NCI-H1105 (cell line): ENCODE measurements around the gene MAP4.
"Not testable (repeated sequence)": the region's sequence is repeated elsewhere in the genome, so short reads cannot be mapped to it uniquely, and the experiment has no call there.

Experiments
- DNase-seq: peaks from one replicate; lab custom pipeline; 2025; lab: John Stamatoyannopoulos, UW

Gene MAP4, protein sequence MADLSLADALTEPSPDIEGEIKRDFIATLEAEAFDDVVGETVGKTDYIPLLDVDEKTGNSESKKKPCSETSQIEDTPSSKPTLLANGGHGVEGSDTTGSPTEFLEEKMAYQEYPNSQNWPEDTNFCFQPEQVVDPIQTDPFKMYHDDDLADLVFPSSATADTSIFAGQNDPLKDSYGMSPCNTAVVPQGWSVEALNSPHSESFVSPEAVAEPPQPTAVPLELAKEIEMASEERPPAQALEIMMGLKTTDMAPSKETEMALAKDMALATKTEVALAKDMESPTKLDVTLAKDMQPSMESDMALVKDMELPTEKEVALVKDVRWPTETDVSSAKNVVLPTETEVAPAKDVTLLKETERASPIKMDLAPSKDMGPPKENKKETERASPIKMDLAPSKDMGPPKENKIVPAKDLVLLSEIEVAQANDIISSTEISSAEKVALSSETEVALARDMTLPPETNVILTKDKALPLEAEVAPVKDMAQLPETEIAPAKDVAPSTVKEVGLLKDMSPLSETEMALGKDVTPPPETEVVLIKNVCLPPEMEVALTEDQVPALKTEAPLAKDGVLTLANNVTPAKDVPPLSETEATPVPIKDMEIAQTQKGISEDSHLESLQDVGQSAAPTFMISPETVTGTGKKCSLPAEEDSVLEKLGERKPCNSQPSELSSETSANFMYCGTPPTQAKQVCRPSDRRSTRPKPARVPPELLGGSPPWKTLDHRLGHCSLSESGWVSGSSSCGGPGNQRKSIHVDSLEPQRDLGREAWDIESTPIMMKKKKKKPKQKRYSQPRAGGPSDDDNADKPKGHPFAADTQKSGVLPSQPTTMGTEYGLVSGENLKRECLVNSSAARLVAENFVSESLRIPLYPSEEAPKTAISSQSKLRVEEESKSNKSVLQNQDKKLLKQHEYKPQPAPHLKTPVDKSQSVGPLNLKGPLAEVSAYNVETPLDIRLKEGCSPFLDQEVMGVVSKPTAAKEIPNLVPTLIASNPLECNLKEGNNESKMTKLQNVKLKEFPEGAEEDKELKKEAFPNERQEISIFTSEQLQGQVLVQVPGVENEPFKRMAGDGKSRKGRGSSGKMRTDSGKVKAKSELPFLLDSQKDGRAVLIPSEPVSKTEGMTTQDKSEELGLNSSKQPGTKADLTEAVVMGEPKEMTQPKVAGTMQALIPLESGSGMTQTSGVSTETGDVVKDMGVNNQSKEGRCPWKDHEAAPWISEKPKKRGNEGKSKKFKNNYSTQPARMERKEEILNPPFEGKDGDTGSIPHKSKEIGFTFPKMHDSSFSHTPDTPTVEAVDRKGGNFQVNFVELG (N-terminal part only)

DNA sequence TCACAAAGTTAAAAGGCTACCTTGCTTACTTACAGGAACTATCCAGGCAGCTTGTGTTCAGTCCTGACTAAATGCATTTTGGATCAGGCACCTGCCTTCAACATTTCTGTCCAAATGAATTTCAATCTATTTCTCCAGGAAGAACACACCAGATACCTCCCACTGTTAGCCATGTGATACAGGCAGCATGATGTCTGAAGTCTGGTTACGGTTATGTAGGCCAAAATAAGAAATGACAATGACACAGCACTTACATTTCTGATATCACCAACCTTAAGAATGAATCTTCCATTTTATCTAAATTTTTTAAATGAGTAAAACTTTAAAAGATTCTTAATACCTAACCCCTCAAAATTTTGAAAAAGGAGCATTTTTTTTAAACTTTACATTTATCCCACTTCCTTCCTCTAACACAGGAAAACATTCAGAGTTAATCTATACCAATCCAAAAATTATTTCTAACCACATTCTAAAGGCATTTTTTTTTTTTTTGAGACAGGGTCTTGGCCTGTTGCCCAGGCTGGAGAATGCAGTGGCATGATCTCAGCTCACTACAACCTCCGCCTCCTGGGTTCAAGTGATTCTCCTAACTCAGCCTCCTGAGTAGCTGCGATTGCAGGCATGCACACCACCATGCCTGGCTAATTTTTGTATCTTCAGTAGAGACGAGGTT is at the start of gene MAP4:
Gene MAP4, minus strand, starts transcription at position 116 of the 673 bp plus-strand sequence. CDS start 17,556 bp downstream, outside the sequence.
- DNase-seq, result no peak

DNA sequence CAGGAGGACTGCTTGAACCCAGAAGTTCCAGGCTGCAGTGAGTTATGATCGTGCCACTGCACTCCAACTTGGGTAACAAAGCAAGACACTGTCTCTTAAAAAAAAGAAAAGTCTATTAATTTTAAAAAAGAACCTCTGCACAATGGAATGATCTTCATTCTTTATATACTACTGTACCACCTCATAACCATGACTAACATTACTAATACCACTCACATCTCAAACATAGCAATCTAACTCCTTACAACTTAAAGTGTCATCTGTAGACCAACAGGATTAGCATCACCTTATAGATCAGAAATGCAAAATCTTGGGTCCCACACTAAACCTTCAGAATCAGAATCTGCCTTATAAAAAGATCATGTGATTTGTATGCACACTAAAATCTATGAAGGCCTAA is 48.8 kb upstream of the MAP4 start:
- no peak for DNase-seq

DNA sequence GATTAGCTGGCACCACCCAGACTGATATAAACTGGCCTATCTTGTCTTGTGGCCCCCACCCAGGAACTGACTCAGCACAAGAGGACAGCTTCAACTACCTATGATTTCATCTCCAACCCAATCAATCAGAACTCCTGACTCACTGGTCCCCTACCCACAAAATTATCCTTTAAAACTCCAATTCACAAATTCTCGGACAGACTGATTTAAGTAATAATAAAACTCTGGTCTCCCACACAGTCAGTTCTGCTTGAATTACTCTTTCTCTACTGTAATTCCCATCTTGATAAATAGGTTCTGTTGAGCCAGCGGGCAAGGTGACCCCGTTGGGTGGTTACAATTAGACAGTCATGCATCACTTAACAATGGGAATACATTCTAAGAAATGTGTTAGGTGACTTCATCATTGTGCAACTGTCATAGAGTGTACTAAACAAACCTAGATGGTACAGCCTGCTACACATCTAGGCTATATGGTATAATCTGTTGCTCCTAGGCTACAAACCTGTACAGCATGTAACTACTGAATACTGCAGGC is 48.1 kb upstream of the MAP4 start:
- DNase-seq, result no peak

DNA sequence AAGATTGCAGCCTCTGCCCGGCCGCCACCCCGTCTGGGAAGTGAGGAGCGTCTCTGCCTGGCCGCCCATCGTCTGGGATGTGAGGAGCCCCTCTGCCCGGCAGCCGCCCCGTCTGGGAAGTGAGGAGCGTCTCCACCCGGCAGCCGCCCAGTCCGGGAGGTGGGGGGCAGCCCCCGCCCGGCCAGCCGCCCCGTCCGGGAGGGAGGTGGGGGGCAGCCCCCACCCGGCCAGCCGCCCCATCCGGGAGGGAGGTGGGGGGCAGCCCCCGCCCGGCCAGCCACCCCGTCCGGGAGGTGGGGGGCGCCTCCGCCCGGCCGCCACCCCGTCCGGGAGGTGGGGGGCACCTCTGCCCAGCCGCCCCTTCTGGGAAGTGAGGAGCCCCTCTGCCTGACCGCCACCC is 45.4 kb upstream of the MAP4 start:
- not testable (repeated sequence) for DNase-seq

DNA sequence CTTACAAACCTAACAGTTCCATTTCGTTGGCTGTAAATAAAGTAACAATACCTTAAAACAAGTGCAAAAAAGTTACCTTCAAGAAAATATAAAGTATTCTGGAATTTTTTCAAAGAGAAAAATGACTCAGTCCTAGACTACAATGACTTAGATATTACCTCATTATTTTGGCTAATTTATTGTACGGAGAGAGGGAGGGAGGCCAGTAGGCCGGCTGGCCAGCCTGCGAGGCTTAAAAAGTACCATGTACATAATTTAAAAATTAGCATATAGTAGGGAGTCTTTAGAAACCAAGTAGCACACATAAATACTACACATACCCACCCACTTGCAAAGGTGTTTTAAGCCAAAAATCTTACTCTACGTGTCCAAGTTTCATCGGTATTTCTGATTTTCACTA is 41.9 kb upstream of the MAP4 start:
- no peak for DNase-seq

DNA sequence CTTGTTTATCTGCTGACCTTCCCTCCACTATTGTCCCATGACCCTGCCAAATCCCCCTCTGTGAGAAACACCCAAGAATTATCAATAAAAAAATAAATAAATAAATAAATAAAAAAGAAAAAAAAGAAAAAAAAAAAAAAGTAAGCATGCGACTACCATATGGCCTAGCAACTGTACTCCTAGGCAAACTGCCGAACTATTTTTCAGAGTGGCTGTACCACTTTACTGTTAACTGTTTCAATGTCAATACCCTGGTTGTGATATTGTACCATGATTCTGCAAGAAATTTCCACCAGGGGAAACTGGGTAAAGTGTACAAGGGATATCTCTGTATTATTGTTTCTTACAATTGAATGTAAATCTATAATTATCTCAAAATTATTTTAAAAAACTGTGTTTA is 41.3 kb upstream of the MAP4 start:
- no peak for DNase-seq

DNA sequence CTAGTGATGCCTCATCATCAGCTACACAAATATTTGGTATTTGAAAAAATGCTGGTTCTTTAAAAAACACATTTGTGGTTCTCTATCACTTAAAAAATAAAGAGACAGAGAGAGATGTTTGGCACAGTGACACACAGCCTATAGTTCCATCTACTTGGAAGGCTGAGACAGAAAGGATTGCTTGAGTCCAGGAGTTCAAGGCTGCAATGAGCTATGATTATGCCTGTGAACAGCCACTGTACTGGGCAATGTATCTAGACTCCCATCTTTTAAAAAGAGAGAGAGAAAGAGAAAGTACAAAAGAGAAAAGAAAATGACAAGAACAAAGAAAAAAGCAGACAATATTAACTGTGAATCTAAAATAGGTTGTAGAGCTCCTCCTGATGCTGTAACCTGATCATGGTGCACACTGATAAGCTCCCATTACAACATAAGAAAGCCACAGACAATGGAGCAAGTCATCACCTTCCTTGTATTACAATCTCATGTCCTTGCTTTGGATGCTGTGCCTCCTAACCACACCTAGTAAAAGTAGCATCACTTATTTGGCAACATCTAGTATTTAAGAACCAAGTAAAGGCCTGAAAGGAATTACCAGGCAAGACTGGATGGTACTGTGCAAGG is 31.7 kb upstream of the MAP4 start:
- no peak for DNase-seq

DNA sequence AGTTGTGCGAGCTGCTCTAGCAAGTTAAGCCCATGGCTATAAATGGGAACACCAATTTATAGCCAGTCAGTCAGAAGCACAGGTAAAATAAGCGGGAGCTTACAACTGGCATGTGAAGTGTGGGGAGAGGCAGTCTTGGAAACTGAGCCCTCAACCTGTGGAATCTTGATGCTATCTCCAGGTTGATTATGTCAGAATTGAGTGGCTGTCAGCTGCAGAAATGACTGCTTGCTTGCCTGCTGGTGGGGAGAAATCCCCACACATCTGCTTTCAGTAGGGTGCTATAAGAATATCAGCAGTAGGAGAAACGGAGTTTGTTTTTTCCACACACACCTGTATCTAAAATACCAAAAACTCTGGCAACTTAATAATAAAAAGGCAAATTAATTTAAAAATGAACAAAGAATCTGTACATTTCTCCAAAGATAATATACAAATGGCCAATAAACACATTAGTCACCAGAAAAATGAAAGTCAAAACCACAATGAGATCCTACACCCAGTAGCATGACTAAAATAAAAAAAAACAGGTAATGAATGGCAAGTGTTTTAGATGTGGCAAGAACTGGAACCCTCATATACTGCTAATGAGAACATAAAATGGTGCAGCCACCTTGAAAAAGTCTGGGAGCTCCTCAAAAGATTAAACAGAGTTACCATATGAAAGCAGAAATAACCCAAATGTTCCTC is 26.0 kb upstream of the MAP4 start:
- DNase-seq, result no peak

DNA sequence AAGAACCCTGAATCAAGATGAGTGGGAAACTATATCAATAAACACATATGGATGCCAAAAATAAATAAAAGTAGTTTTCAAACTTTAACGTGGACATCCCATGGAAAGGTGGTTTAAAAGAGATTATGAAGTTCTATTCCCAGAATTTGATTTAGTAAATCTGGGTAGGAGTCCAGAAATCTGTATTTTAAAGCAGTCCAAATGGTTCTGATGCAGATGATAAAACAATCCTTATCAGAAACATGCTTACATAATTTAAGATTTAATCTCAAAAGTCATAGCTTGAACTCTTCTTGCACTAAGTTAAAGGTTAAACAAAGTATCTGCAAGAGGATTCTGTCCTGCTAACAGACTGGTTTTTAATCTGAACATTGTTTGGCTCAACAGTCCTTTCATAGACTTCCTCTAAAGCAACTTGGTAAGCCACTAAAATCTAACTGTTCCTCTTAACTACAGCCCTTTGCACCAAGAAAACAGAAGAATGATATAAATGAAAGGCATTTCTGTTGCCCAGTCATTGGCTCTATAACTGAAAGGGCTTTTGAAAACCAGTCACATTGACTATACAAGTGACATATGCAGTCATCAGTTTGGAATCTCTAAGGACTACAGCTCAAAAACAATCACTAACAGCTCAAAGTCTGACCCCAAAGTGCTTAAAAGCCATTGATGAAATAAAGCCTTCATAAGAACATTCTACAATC is 23.4 kb upstream of the MAP4 start:
- no peak for DNase-seq

DNA sequence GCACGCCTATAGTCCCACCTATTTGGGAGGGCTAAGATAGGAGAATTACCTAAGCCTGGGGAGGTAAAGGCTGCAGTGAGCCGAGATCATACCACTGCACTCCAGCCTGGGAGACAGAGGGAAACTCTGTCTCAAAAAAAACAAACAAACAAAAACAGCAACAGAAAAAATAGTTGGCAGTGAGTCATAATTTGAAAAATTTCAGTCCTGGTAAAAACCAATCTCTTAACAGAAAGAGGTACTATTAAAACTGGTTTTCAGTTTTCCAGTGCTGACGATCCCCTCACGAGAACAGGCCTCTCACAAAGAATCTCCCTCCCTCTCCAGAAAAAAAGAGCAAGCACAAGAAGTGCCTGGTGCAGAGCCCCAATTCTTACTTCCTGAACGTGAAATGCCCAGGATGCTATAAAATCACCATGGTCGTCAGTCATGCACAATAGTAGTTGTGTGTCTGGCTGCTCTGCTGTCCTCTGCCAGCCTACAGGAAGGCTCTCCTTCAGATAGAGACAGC is 22.8 kb upstream of the MAP4 start:
- no peak for DNase-seq

DNA sequence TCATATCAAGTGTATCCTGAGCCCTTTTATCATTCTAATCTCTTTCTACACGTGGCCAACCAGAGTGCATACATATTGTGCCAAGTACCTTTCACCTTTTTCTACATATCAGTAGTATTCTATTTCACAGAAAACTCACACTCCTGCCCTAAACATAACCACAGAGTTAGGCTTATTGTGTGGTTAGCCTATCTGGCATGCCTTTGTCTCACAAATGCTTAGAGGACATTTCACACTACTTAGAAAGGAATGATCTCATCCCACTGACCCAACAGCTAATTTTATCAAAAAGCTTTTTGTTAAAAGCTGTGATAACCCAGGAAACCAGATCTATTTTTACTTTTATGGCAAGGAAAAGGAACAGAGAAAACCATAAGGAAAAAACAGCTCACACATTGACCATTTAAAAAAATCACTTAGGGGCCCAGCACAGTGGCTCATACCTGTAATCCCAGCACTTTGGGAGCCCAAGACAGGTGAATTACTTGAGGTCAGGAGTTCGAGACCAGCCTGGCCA is 17.8 kb upstream of the MAP4 start:
- no peak for DNase-seq

DNA sequence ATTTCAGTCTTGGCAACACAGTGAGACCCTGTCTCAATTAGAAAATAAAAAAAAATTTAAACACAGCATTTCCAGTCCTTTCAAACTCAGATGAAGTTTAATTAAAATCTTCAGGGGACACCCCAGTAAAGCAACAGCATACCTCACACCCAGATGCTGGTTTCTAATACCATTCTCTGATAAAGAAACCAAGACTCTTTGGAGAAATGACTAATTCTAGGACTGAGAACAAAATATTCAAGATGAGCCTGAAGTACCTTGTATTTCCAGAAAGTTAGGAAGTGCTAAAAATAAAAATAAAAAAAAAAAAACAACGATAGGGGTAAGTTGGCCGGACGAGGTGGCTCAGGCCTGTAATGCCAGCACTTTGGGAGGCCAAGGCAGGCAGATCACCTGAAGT is 14.0 kb upstream of the MAP4 start:
- no peak for DNase-seq

DNA sequence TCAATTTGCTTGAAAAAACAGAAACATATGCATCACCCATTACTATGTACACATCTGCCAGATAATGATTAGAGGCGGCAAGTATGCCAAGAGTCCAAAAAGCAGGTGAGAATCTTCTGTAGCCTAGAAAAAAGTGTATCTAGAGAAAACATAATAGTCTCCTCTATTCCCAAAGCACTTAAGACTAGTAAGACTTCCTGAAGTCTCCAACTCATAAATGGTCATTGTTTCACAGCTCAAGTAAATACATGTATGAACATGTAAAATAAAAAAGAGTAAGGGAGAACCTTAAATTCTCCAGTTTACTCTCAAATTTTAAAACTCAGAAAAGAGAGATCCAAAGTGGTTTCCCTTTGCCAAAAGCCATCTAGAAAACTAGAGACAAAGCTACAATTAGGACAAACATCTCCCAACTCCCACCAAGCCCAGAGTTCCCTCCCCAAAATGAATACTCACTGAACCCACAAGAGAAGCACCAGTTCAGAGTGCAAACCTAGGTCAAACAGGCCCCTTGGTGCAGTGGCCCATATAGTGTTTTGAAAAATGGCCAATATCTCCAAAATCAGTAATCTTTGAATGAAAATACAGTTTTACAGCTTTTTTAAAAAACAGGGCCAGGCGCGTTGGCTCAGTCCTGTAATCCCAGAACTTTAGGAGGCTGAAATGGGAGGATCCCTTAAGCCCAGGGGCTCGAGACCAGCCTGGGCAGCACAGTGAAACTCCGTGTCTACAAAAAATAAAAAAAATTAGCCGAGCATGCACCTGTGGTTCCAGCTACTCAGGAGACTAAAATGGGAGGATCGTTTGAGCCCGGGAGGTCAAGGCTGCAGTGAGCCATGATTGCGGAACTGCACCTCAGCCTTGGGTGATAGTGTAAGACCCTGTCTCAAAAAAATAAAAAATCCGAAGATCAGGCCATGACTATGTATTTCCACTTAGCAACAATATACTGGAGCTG is 11.0 kb upstream of the MAP4 start:
- DNase-seq, result no peak

DNA sequence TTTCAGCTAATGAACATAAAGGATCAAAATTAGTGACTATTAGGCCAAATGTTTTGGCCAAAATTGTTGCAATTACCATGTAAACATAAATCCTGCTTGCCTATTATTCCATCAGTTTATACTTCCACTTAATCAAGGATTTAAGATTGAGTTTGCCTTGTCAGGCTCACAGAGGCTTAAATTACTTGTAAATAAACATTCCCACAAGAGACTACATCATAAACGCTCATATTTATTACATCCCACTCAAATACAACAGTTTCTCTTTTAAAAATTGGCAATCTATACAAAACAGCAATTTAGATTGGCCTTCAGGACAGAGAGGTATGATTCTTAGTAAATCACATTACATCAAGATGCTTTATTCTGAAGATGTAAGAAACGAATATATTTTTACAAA is 9.9 kb upstream of the MAP4 start:
- no peak for DNase-seq

DNA sequence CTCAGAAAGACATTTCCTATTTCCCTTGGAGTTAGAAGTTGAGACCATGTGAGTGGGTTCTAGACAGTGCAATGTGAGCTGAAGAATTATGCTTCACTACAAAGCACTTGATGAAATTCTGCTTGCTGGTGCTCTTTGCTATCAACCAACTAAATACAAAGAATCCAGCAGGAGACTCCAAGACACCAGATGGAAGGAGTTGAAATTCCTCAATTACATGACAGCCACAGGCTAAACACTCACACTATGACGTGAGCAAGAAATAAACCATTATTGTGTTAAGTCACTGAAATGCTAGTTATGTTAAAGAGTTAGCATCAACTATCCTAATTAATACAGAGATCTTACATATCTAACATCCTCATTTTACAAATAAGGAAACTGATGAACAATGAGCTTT is 8.2 kb upstream of the MAP4 start:
- no peak for DNase-seq

DNA sequence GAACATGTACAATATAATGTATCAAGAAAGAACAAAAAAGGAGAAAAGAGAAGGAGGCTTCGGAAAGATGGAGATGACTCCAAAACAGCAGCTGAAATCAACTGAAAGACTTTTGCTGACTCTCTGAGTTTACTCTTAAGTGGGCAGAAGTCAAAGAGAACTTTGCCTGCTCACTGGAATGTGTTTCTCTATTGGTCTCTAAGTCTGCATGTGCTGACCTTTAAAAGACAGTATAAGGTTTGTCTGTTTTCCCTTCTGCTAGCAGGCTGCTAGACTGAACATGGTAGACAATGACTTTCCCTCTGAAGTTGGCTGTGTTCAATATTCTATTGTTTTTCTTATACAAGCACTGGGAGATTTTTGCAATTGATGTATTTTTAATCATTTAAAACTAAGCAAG is 7.2 kb upstream of the MAP4 start:
- no peak for DNase-seq

DNA sequence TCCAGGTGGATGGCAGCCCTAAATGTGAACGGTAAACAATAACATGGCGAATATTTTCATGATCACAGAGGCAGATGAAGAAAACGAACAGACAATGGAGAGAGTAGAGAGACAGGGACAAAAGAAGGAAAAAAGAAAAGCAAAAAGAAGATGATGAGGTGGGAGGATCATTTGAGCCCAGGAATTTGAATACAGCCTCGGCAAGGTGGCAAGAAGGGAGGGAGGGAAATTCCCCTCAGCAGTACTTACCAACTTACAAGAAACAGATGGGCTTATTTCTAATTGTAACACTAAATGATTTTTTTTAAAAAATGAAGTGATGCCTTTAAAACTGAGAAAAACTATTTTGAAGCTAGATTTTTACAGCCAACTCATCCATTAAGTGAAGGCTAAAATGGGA is 6.0 kb upstream of the MAP4 start:
- DNase-seq, result no peak

DNA sequence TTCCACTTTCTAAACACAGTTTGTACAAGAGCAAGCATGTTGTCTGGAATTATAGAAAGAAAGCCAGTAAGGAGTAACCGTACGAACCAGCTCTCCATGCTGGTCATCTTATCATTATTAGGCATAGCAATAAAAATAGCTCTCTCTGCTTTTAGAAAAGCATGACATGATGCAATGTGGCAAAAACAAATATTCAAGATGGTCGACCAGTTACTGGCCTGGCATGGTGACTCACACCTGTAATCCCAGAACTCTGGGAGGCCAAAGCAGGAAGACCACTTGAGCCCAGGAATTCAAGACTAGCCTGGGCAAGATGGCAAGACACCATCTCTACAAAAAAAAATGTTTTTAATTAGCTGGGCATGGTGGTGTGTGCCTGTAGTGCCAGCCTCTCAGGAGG is 2.6 kb upstream of the MAP4 start:
- no peak for DNase-seq
